Stimulated activated CD4-positive, alpha-beta T cell treated with anti-CD3 and anti-CD28 coated beads, Interleukin-12 subunit alpha, Interleukin-12 subunit beta, amount 100 ng/mL, for 24 hours (primary cell): Measurements from ENCODE around the gene MRNIP.

ENCODE experiments used
- DNase-seq, 2 experiments: peaks; one replicate each; pipeline ENCODE4 v3.0.0-alpha.2; 2020; ENCODE audit warnings: low read depth in 2 of 2

The MRNIP gene

DNA sequence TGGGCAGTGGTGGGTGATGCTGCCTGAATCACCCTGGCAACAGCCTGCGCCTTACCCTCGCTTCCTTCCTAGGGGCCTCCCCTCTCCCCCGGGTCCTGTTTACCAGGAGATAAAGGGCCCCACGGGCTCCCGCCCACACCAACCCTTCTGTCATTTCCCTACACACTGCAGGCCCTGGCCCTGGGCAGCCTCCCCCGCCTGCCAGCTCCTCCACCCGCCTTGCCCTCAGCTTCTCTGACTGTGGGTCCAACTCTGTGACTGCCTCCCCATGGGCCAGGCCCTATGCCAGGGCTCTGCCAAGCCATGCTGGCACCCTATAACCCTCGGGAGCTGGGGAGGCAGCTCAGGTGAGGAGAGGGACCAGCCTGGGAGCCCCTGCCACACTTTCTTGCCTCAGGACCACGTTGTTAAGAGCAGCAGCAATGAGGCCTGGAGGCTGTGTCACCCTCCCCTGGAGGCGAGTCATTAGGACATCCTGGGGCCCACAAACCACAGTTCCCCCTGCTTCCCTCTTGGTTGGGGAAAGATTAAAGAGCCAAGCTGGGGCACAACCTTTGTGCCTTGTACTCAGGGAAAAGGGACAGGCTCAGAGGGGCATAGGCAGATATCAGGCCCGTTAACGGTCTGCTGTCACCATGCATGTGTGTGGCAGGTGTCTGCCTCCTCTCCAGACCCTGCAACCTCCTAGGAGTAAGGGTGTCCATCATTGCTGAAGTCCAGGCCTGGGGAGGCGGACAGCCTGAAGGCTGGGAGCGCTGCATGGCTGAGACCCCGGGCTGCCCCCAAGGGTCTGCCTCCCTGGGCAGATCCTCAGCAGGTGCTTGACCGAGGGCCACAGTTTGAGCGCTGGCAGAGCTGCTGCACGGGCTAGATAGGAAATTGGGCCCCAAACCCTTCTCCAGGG lies 54.7 kb downstream of the MRNIP start:
- DNase-seq, result peak in 1 of 2 experiments; percentile 57

DNA sequence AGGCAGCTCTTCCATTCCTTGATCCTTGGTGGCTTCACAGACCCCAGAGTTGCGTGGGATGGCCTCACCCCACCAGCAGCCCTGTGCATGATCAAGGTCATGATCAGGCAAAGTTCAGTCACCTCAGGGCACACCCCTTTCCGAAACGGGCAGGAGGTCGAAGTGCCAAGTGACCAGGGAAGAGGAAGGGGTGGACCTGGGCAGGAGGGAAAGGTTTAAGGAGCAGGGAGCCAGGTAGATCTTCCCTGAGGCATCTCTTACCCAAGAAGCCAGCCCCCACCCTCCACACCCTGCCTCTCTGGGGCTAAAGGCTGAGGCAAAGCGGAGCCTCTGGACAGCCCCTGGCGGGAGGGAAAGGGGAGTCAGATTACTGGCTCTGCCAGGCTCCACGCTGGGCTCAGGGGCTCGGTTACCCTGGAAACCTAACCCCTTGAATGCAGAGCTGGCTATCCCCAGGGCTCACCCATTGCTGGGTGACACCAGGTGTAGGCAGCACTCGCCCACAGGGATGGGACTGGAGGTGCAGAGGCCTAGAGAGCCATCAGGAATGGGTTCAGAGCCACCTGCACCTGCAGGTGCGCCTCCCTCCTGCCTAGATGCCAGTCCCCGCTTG lies 55.6 kb downstream of the MRNIP start:
- no peak for DNase-seq

DNA sequence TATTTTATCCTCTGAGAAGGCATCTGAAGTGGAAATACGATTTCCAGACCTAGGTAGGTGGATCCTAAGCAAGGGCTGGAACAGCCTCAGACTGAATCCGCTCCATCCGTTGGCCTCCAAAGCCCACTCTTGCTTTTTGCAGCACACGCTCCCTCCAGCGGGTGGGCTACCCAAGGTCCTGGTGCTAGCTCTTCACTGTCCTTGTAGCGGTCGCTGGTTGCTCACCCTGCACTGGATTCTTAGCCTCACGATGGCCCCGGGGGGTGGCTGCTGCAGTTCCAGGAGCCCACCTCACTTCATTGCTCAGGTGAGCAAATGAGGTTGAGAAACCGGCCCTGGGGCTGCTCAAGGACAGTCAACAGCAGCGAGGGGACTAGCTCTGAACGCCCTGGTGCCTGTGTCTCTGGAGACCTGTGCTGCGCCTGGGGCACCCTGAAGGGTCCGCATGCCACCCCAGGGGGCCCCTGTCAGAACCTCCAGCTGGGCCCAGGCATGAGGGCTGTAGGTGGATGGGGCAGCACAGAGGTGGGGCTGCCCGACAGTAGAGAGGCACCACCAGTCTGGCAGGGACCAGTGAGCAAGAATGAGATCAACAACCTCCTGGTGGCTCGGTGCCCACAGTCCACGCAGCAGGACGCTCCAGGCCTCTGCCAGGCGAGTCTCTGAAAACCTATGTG lies 56.3 kb downstream of the MRNIP start:
- DNase-seq, result no peak

DNA sequence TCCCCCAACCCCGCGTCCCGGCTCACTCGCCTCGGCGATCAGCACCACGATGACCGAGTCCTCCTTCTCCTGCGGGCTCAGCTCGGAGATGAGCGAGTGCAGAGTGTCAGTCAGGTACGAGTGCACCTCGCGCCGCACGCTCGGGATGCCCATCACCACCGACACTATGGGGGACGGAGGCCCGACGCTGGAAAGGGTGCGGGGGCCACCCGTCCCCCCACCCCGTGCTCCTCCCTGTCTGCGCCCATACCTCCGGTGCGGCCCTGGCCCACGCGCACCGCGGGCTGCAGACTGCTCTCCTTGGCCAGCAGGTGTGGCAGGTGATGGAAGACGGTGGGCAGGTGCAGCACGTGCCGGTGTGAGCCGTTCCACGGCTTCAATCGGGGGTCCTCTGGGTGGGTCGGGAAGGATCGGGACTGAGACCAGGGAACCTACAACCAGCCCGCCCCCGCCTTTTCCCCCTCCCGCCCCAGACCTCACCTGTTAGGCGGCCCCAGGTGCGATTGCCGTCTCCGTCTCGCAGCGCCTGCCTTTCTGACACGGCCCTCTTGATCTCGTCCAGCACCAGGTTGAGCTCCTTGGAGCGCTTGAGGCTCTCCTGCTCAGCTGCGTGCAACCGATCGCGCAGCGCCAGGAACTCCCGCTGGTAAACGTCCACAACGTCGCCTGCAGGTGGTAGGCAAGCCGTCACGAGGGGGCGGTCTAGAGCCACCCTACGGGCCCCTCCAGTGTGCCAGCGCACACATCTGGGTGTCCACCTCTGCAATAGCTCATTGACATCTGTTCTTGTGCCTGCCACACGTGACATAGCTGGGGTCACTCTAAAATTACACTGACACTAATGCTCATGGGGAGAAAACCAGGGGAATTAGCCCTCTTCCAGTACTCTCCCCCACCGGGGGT lies 57.1 kb downstream of the MRNIP start:
- peak in 1 of 2 experiments; percentile 82 for DNase-seq

DNA sequence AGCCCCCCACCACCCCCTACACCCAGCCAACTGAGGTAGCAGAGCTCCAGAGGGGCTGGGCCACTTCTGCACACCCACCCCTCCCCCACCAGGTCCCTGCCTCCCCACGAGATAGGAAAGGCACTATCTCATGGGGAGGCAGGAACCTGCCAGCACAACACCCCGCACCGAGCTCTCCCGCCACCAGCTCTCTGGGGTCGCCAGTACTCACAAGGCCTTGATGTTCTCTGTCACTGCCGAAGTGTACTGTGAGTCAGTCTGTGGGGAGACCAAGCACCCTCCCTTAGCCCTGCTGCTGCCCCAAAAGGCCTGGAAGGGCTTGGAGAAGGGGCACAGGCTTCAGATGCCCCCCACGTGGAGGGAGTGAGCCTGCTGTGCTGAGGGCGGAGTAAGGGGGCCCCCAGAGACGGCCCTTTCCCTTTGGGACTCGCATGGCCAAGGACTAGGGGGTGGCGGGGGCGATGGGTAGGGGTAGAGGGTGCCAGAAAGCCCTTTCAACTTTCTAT lies 57.9 kb downstream of the MRNIP start:
- DNase-seq, result no peak

DNA sequence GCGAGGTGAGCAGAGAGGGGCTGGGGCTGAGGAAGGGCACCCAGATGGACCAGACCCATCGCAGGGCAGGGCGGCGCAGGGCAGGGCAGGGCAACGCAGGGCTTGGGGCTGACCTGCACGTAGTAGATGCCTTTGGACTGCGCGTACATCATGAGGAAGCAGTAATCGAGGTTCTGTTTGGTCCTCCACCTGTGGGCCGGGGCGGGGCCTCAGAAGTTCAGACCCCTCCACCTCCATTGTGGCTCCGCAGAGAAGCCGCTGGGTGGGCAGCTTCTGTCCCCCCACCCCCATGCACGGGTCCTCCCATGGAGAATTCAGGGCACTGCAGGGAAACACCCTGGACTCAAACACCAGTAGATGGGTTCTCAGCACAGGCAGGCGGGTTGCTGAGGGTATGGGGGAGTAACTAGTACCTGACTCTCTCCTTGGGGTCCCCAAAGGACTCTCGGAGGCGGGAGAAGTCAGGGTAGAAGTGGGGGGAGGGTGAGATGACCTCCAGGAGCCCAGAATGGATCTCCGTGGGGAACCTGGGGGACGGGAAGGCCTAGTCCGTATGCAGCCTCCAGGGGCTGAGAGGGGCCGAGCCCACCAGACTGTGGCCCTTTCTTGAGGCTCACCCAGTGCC lies 58.4 kb downstream of the MRNIP start:
- DNase-seq, result no peak

DNA sequence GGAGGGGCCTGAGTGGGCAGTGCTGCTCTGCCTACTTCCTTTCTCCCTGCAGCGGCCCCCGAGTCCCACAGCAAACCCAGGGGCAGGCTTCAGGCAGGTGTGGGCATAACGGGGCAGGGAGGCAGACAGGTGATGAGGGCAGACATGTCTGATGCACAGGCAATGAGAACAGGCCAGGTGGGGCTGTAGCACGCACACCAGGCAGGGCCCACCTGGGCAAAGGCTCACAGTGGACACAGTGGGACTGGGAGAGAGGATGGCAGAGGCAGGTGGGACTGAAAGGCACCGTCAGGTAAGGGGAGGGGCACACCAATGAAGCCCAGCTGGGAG lies 59.0 kb downstream of the MRNIP start:
- no peak for DNase-seq

DNA sequence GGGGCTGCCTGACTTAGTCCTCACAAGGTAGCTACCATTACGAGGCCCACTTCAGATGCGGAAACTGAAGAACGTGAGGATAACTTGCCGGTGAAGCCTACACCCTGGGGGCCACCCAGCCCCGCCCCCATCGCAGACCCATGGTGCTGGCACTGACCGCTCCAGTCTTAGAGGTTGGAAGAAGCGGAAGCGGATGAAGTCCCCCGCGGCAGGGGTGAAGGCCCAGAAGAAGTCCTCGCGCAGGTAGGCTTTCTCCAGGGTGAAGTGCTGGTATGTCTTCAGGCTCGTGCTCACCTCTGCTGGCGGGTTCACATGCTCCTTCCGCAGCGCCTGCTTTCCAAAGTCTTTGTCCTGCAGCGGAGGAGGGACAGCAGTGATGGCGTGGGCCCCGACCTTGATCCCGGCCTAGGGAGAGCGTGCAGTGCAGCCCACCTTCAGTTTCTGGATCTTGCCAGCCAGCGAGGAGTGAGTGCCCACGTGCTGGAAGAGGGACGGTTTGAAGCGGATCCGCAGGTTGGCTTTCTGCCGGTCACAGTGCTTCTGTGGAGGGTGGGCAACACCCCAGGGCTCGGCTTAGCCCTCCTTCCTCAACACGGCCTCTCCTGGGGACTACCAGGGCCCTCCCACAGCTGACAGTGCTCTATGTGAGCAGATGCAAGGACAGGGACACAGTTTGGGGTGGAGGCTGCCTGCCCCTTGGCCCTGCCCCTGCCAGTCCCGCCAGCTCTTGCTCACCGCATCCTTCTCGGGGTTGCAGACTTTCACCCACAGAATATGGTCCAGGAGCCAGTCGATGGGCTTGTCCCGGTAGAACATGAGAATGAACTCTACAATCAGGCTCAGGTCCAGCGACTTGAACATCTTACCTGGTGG lies 59.6 kb downstream of the MRNIP start:
- no peak for DNase-seq

DNA sequence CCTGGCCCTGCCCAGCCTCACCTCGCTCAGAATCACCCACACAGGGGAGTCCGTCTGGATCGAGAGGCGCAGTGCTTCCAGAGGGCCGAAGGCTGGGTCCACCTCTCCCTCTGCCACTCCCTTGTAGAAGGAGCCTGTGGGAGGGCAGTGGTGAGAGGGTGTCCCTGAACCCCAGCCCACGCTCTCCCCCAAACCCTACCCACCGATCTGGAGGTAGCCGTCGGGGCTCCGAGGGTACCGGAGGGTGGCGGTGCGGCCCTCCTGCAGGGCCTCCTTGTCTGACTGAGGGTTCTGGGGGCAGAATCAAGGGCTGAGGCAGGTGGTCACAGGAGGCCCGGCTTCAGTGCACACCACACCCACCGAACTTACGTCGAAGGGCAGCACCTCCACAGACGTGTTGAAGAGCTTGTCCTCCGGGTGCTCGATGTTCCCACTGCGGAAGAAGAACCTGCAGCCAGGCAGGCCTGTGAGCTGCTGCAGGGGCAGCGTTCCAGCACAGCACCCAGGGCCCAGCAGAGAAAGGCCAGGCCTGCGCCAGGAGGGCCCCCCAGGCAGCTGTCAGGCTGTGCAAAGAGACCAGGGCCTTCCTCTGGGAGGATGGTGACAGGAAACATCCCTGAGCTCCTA lies 60.4 kb downstream of the MRNIP start:
- DNase-seq, result no peak

DNA sequence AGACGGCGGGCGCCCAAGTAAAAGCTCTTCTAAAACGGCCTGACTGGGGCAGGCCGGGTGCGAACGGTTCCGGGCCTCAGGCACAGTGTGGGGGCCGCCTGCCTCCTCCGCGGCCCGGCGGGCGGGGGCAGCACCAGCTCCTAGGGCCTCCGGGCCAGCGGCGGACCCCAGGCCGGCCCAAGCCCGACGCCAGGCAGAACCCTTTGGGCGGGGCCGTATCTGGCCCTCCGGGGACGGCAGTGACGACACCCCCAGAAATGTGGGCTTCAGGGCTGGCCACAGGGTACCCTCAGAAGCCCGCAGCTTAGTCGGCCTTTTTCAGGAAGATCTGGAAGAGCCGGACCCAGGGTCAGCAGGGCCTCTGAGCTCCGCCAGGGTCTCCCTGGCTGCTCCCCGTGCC lies 60.9 kb downstream of the MRNIP start:
- no peak for DNase-seq

DNA sequence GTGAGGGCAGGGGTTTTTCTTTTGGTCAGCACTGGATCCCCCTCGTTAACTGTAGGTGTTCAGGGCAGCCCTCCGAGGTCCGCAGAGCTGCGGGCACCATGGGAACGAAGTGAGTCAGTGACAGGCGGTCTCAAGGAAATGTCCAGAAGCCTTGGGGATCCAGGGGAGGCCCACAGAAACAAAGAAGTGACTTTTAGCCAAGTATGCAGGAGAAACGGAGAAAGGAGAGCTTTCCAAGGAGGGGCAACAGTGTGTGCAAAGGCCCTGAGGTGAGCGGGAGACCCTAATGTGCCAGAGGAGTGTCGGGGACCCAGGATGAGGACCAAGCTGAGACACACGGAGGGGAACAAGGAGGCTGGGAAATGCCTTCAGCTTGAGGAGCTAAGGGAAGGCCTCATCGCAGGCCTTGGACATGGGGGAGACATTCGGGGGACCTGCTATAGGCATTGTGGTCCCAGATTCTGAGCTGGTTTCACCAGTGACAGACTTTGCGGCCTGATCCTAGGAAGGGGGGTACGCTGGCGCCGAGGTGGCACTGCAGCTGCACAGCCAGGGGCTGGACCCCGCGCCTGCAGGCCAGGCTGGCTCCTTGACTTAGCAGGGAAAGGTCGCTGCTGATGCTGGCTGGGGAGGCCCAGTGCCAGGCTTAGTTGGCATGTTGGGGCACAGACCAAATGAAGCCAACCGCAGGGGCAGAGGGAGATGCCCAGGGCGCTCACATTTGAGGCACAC lies 61.6 kb downstream of the MRNIP start:
- no peak for DNase-seq

DNA sequence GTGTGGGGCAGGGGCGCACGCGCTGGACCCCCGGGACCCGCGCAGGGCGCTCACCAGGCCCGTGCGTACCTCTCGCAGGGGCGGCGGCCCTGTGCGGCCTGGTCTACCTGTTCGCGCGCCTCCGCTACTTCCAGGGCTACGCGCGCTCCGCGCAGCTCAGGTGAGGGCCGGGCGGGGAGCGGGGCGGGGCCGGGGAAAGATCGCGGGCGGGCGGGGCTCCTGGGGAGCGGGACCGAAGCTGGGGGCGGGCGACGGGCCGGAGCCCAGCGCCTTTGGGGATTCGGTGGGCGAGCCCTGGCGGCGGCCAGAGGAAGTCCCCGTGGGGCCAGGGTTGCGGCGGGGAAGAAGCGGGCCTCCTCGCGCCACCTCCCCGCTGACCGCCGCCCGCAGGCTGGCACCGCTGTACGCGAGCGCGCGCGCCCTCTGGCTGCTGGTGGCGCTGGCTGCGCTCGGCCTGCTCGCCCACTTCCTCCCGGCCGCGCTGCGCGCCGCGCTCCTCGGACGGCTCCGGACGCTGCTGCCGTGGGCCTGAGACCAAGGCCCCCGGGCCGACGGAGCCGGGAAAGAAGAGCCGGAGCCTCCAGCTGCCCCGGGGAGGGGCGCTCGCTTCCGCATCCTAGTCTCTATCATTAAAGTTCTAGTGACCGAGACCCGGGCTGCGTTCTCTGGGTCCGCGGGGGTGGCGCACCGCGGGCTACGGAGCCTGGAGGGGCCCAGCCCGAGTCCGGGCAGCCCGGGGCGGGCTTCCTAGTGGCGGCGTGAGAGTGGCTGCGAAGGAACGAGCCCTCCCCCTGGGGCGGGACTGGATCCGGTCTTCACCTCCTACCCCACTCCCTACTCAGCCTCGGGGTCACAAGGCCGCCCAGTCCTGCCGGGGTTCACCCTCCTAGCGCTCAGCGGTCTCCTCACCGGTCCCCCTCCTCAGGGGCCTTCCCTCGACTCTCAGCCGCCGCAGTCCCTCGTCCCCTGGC lies 62.5 kb downstream of the MRNIP start:
- DNase-seq, result peak in 1 of 2 experiments; percentile 59

DNA sequence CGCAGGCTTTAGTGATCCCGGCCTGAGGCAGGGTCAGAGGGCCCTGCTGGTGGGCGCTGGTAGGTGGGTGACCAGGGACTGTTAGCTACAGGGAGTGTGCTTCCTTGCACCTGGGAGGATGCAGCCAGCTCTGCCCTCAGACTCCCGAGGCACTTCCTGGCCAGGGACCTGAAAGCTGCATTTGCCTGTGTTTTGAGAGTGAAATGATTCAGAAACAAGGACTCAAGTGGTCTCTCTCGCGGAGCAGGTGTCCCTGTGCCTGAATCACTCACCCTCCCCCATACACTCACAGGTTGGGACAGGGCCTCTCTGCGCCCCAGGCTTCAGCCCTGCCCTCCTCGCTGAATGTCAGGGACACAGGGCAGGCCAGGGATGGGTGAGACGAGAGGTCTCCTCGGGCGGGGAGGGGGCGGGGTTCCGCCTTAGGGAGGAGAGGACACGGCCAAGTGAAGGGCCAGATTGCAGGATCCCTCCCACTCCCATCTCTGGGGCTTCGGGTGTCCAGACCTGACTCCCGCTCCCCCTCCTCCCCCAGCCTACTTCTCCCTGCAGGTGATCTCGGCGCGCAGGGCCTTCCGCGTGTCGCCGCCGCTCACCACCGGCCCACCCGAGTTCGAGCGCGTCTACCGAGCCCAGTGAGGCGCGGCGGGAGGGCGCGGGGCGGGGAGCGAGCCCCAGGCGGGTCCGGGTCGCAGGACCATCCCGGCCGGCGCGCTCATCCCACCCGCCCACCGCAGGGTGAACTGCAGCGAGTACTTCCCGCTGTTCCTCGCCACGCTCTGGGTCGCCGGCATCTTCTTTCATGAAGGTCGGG lies 63.4 kb downstream of the MRNIP start:
- DNase-seq, result no peak

DNA sequence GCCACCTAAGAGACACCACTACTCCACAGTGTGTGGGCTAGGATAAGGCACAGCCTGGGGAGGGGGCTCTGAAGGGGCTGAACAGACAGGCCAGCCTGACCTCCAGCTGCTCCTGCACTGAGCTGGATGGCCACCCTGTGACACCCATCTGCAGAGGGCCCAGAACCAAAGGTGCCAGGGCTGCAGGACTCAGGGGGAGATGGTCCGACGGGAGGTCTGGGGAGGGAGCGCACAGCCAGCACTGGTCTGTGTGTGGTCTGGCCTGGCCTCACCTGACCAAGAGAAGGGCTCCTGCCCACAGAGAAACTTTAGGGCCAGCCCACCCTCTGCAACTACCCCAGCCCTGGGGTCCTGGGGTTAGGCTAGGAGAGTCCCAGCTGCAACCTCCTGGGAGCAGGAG lies 64.0 kb downstream of the MRNIP start:
- DNase-seq, result no peak

DNA sequence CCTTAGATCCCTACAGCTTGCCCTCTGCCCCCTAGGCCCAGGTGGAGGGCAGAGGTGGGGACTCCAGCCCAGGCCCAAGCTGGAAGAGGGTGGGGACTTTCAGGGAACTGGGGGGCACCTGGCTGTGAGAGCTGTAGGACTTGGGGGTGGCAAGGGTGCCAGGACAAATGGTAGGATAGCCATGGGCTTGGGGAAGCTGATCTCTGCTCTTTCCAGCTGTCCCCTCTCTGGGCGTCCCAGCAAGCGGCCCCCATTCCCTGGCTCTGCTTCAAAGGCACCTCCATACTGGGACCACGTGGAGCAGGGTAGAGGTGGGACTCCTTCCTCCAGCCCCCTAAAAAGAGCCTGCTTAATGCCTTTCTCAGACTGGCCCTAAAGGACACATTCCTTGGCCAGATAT lies 64.4 kb downstream of the MRNIP start:
- no peak for DNase-seq

DNA sequence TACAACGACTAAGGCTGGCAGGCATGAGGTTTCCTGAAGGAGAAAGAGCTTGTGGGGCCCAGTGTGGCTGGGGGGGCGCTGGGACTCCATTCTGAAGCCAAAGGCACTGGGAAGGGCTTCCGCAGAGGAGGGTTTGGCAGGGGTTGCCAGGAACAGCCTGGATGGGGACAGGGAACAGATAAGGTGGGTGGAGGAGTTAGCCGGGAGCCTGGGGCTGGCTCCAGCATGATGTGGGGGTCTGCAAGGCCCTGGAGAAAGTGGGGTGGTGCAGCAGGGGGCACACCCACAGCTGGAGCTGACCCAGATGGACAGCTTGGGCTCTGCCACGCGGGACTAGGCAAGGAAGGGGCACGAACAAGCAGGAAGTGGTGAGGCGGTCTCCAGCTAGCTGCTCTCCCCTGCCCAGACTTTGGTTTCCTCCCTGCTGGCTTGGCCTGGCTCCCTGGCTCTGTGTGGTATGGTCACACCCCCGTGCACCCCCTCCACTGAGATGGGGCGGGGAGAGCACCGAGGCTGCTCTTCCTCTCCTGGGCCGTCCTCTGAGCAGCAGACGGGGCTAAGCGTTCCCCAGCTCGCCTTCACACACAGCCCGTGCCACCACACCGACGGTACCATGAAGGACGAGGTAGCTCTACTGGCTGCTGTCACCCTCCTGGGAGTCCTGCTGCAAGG lies 65.0 kb downstream of the MRNIP start, which contains the start of gene LTC4S:
Gene LTC4S (plus strand): TSS at position 519 of the 672 bp plus-strand sequence. CDS start 95 bp downstream, at position 614.
- no peak for DNase-seq
